D721Med (cell line): ENCODE data around the gene SH3GL2.
A peak's percentile ranks its signal among the peaks of the same experiment; 100 is the strongest.

Experiments
- DNase-seq: peaks from one replicate; pipeline ENCODE4 v3.0.0; 2011; ENCODE audit warnings: low spot score; ENCODE audit not compliant: insufficient read length
- FAIRE-seq: peaks from 2 replicates; lab custom pipeline; 2011; peaks lifted over from hg19 to GRCh38; lab: Jason Lieb, UNC
- TF ChIP-seq, protein P1 (sequence below): IDR thresholded peaks from 2 replicates; pipeline ENCODE4 v1.5.1; 2012; ENCODE audit warnings: mild to moderate bottlenecking, control low read depth; ENCODE audit not compliant: insufficient read depth; ENCODE audit errors: missing control alignments

The SH3GL2 gene

DNA sequence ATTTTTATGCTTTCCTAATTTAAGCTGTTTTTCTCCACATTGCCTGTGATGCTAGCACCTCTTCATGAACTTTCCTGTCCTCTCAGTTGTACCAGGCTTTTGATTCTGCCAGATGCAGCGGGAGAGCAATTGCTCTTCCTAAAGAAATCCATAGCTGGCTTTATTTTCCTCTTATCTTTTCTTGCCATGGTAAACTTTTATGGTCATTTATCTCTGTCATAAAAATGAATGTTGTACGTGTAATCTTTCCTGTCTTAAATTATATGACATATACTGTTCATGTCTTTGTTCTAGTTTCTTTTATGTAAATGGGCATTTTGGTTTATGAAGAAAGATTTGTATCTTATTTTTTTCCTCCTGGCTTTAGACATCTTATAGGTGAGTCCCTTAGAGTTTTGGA lies 127.5 kb downstream of the SH3GL2 start:
- no peak for FAIRE-seq
- DNase-seq = no peak
- TF ChIP-seq, protein P1, sequence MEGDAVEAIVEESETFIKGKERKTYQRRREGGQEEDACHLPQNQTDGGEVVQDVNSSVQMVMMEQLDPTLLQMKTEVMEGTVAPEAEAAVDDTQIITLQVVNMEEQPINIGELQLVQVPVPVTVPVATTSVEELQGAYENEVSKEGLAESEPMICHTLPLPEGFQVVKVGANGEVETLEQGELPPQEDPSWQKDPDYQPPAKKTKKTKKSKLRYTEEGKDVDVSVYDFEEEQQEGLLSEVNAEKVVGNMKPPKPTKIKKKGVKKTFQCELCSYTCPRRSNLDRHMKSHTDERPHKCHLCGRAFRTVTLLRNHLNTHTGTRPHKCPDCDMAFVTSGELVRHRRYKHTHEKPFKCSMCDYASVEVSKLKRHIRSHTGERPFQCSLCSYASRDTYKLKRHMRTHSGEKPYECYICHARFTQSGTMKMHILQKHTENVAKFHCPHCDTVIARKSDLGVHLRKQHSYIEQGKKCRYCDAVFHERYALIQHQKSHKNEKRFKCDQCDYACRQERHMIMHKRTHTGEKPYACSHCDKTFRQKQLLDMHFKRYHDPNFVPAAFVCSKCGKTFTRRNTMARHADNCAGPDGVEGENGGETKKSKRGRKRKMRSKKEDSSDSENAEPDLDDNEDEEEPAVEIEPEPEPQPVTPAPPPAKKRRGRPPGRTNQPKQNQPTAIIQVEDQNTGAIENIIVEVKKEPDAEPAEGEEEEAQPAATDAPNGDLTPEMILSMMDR = no peak

DNA sequence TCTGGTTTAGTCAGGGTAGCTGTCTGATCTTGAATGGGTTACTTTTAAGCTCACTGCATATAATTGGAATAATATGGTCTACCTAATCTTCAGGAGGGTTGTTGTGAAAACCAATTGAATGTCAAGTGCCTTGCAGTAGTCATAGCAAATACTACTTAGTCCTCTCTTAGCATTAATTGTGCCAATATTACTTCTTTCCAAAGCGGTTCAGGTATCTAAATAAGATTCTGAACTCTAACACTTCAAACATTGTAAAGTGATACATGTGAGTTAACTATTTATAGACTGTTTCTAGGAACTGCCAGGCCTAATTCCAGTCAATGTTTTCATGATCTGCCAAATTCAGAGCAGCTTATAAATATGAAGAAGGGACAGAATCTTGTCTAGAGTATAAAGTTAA lies 140.2 kb downstream of the SH3GL2 start:
- no peak for DNase-seq
- no peak for FAIRE-seq
- TF ChIP-seq, protein P1 = no peak

DNA sequence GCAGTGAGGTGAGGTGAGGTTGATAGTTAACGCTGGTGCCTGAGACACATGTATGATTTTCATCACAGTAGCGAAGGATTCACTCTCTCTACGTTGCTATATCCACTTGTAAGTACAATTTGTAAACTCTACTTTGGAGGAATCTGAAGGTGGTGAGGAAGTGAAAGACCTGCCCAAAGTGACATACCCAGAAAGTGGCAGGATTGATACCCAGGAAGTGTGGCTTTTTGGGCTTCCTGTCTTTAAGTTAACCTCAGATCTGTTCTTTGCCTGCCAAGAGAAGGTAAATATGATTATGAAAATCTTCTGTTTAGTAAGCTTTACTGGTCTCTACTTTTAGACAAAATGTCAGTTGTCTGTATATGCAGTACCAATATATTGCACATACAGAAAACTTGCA lies 143.1 kb downstream of the SH3GL2 start:
- no peak for DNase-seq
- no peak for FAIRE-seq

DNA sequence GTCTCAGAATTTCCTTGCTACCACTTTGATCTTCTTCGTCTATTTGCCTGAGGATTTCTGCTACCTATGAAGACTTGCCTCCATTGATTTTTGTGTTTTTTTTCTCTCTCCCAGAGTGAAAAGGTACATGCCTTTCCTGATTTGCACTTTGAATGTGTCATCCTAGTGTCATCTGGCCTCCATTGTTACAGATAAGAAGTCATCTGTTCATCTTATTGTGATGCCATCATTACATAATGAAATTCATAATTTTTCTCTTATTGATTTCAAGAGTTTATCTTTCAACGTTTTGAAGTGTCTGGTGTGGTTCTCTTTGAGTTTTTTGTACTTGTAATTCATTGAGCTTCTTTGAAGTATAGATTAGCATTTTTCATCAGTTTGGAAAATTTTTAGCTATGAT lies 144.8 kb downstream of the SH3GL2 start:
- DNase-seq (no peak), FAIRE-seq (peak; percentile 73)
- TF ChIP-seq, protein P1 = no peak

More for the DNA sequence above, 143.1 kb downstream of the SH3GL2 start:
- TF ChIP-seq, protein P1 = no peak

DNA sequence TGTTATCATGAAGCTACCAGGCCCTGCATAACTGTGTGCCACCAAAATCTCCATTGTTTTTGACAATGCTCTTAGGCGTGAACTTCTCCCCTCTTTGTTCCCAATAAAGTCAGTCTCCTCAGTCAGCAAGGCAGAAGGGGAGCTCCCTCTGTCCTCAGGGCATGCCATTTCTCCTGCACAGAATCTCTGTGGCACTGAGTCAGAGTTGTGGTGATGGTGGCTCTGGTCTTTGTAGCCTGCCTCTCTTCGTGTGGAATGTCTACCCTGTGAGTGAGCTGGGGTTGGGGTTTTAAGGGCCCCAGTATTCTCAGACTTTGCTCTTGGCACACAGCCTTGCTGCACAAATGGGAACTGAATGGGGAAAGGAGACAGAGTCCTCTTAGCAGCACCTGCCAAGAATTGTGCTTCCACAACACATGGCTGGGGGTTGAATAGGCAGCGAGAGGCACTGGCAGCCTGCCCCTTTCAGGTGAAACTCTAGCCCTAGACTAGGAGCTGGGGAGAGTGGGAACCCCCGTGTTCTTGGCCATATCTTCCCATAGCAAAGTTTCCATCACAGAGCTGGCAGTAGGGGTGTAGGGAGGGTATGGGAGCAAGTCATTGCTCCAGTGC lies 146.6 kb downstream of the SH3GL2 start:
- TF ChIP-seq, protein P1 = no peak
- DNase-seq (no peak), FAIRE-seq (no peak)

DNA sequence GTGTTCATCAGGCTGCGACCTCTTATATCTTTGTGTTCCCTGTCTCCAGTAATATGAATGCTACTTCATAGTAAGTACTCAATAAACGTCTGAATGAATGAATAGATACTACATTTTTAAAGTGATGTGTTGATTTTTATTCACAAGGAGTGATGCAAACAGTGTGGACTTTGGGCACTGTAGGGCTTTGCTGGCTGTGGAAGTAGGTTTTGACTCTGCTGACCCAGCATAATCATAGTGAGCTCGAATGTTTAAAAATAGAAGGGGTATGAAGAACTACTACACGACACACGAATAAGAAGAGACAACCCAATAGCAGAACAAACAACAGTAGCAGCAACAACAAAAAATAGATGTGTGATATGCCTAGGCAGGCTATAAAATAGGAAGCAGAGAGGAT lies 147.4 kb downstream of the SH3GL2 start:
- TF ChIP-seq, protein P1 = no peak
- no peak for FAIRE-seq
- no peak for DNase-seq

DNA sequence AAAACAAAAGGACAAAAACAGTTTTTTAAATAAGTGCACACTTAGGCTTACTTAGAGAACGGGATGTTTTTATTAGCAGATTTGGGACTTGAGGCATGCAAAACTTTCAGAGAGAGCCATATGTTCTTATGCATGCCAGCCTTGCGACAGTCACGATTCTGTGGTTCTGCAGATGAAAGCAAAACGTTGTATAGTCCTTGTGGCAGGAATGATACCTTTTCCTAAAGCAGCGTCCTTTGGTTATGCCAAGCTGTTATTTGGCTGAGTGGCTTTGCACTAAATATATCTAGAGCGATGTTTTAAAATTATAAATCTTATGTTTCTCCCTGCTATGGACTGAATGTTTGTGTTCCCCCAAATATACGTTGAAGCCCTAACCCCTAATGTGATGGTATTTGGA lies 152.0 kb downstream of the SH3GL2 start:
- TF ChIP-seq, protein P1 = no peak
- FAIRE-seq = no peak
- no peak for DNase-seq
